K562 (cell line): ENCODE measurements around the gene CCDC97. TPM values are rescaled to one million over a fixed set of nuclear protein-coding genes. Genes with fewer than 3 reads are reported as not detected.

ENCODE experiments used
- BCOR ChIP-seq: fragments of 450-650 bp; IDR thresholded peaks from 2 replicates; pipeline ENCODE4 v1.6.1; 2016
- CHD4 ChIP-seq: fragments of 200-600 bp; sonication (generic); IDR thresholded peaks from 3 replicates; pipeline ENCODE4 v1.6.1; 2012; ENCODE audit warnings: low read depth, mild to moderate bottlenecking, mixed read lengths, low read length, inconsistent platforms; ENCODE audit not compliant: insufficient read depth, insufficient replicate concordance, poor library complexity, severe bottlenecking
- CTBP1 ChIP-seq: fragments of 450-650 bp; IDR thresholded peaks from 2 replicates; pipeline ENCODE4 v1.6.1; 2016; ENCODE audit warnings: borderline replicate concordance
- ERF ChIP-seq: fragments of 450-650 bp; formaldehyde crosslinking; IDR thresholded peaks from 2 replicates; pipeline ENCODE4 v1.4.0; 2020; ENCODE audit warnings: mild to moderate bottlenecking, mixed read lengths
- FOXK1 ChIP-seq: sonication (generic); formaldehyde crosslinking; IDR thresholded peaks from 2 replicates; pipeline ENCODE4 v1.8.0; 2022; ENCODE audit warnings: missing genetic modification reagents, mild to moderate bottlenecking, borderline replicate concordance
- FOXK2 ChIP-seq, 2 experiments: fragments of 450-650 bp; IDR thresholded peaks in 1 of 2; conservative IDR thresholded peaks in 1 of 2; 2 replicates each; pipeline ENCODE4 v1.6.1; 2016; ENCODE audit warnings: low read depth in 2 of 2, mild to moderate bottlenecking in 1 of 2
- HEY1 ChIP-seq: fragments of 250-450 bp; sonication (Bioruptor Pico); IDR thresholded peaks from 2 replicates; pipeline ENCODE4 v1.5.0; 2020; ENCODE audit warnings: mild to moderate bottlenecking, moderate library complexity, borderline replicate concordance
- HNRNPH1 ChIP-seq: fragments of 200-400 bp; formaldehyde crosslinking; optimal IDR thresholded peaks from 2 replicates; pipeline ENCODE3; 2017; ENCODE audit warnings: low read depth, mild to moderate bottlenecking, low read length, moderate library complexity
- PHF21A ChIP-seq: fragments of 450-650 bp; IDR thresholded peaks from 2 replicates; pipeline ENCODE4 v1.6.1; 2017; ENCODE audit warnings: low read depth, borderline replicate concordance
- RAD51 ChIP-seq: fragments of 450-650 bp; IDR thresholded peaks from 2 replicates; pipeline ENCODE4 v1.7.1; 2016; ENCODE audit warnings: low read depth, mild to moderate bottlenecking, borderline replicate concordance
- SAFB ChIP-seq: fragments of 200-400 bp; formaldehyde crosslinking; IDR thresholded peaks from 2 replicates; pipeline ENCODE4 v1.6.1; 2017; ENCODE audit warnings: low read depth, low read length, borderline replicate concordance
- SMAD4 ChIP-seq: fragments of 250-450 bp; sonication (Bioruptor Pico); conservative IDR thresholded peaks from 2 replicates; pipeline ENCODE4 v1.8.0; 2021; ENCODE audit warnings: inconsistent platforms, mild to moderate bottlenecking, moderate library complexity
- STAT5B ChIP-seq: fragments of 250-450 bp; sonication (Bioruptor Pico); IDR thresholded peaks from 2 replicates; pipeline ENCODE4 v1.8.0; 2021; ENCODE audit warnings: mild to moderate bottlenecking, inconsistent platforms
- TRIM28 ChIP-seq: fragments of 450-650 bp; IDR thresholded peaks from 2 replicates; pipeline ENCODE4 v1.6.1; 2017
- YY1 ChIP-seq, 3 experiments: IDR thresholded peaks; 2 replicates each; pipeline ENCODE4 v1.6.1; 2011; ENCODE audit warnings: low read length in 2 of 3, mild to moderate bottlenecking in 2 of 3, moderate library complexity in 2 of 3, borderline replicate concordance in 1 of 3, control low read depth in 1 of 3, low read depth in 1 of 3; ENCODE audit not compliant: insufficient read depth in 3 of 3, insufficient replicate concordance in 2 of 3, control insufficient read depth in 1 of 3, insufficient read length in 1 of 3; ENCODE audit errors: extremely low read depth in 1 of 3
- ZNF3 ChIP-seq: fragments of 250-450 bp; sonication (Bioruptor Pico); IDR thresholded peaks from 2 replicates; pipeline ENCODE4 v1.5.0; 2021; ENCODE audit warnings: mild to moderate bottlenecking, moderate library complexity
- polyA plus RNA-seq, 8 experiments: library from polyadenylated mRNA; depleted of rRNA in 4 of 8; stranded (reverse) in 5 of 8; unstranded in 3 of 8; fragments of >200 nt; fragmentation: Nextera tagmentation in 2 of 8; fragmentation: Illumina TruSeq in 1 of 8; extraction: Ambion mirVana in 2 of 8; extraction: Trizol in 1 of 8; gene quantifications; 2 replicates each; pipeline versions ENCODE4 v1.2.1 to v1.2.3, GENCODE V29; 2011 to 2014; ENCODE audit warnings: inconsistent platforms in 1 of 8, missing spikeins in 1 of 8
- total RNA-seq, 7 experiments: library from RNA; depleted of rRNA in 6 of 7; stranded (reverse); fragments of >200 nt in 6 of 7; fragmentation: Illumina TruSeq in 2 of 7; extraction: Trizol in 2 of 7; gene quantifications; 2 replicates each; pipeline versions ENCODE4 v1.2.1 to v1.2.3, GENCODE V29; 2011 to 2021; ENCODE audit warnings: low replicate concordance in 1 of 7
- TF ChIP-seq, protein P1 (sequence below): sonication (generic); formaldehyde crosslinking; IDR thresholded peaks from 2 replicates; pipeline ENCODE4 v1.8.0; 2022; ENCODE audit warnings: mild to moderate bottlenecking, missing genetic modification reagents
- TF ChIP-seq, protein P2 (sequence below): sonication (generic); formaldehyde crosslinking; IDR thresholded peaks from 2 replicates; pipeline ENCODE4 v1.8.1; 2023; ENCODE audit warnings: mild to moderate bottlenecking, missing genetic modification reagents
- TF ChIP-seq, protein P3 (sequence below): fragments of 200-800 bp; sonication (Bioruptor generic); IDR thresholded peaks from 2 replicates; pipeline ENCODE4 v1.6.1; 2017; ENCODE audit warnings: missing genetic modification characterization, missing compliant biosample characterization

The CCDC97 gene
- total and polyA plus RNA-seq, 9 of the 15 experiments (the other 6 are each of a cell fraction or from before 2014, with no cell fraction given) = 0.60 to 16.5 (median 7.0) TPM

DNA sequence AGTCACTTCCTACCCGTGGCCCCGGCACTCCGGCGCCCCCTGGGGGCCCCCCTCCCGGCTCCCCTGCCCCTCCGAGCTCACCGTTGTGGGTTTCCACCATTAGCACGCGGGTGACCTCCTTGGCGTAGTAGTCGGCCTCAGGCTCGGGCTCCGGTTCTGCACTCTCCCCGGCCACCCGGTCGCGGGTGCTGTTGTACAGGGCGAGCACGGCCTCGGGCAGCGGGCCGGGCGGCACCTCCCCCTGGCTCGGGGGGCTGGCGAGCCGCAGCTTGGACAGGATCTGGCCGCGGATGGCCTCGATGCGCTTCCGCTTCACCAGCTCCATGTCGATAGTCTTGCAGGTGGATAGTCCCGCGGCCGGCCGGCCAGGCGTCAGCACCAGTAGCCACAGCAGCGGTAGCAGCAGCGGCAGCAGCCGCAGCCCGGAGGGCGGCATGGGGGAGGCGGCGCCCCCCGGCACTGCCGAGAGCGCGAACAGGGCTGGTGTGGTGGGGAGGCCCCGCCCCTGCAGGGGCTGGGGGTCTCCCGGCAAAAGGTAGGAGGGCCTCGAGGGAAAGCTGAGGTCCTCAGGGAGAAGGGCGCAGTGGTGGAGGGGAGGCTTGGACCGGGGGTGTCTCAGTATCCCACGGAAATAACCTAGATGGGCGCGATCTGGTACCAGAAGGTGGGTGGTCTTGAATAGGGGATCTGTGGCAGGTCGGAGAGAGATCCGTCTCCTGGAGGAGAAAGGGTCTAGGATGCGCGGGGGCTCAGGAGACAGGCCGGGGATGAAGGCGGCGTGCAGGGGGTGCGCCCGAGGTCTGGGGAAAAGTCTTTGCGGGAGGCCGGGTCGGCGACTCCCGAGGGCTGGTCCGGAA, 42.9 kb downstream of the CCDC97 start (continued):
- TF ChIP-seq RAD51 (no peak), CTBP1 (no peak), TRIM28 (no peak), HNRNPH1 (no peak), PHF21A (0 out of 2 replicates have a peak, but pooled peaks have one; percentile 12), FOXK2 (conservative IDR thresholded peaks at IDR 0.05 in 1 of 2, IDR thresholded peaks at IDR 0.05 in 1 of 2; ENCODE audit: low read depth in 2 of 2) (no peak), CHD4 (peak; percentile 50), ZNF3 (CRISPR knock-in tag) (no peak), SAFB (peak; percentile 58; the same call in 1 of the 2 replicates), FOXK1 (CRISPR knock-in tag) (no peak), HEY1 (CRISPR knock-in tag) (no peak), STAT5B (CRISPR knock-in tag) (no peak), ERF (CRISPR knock-in tag) (no peak), BCOR (peak; percentile 80), SMAD4 (CRISPR knock-in tag) (peak; percentile 66; the same call in 1 of the 2 replicates), YY1 (IDR thresholded peaks at IDR 0.05; ENCODE audit: borderline replicate concordance in 1 of 3, control insufficient read depth in 1 of 3, extremely low read depth in 1 of 3, insufficient read depth in 3 of 3, insufficient read length in 1 of 3, insufficient replicate concordance in 2 of 3, low read depth in 1 of 3, low read length in 2 of 3) (peak in 2 of 3 experiments; percentile 72 to 81)
- TF ChIP-seq, protein P1, sequence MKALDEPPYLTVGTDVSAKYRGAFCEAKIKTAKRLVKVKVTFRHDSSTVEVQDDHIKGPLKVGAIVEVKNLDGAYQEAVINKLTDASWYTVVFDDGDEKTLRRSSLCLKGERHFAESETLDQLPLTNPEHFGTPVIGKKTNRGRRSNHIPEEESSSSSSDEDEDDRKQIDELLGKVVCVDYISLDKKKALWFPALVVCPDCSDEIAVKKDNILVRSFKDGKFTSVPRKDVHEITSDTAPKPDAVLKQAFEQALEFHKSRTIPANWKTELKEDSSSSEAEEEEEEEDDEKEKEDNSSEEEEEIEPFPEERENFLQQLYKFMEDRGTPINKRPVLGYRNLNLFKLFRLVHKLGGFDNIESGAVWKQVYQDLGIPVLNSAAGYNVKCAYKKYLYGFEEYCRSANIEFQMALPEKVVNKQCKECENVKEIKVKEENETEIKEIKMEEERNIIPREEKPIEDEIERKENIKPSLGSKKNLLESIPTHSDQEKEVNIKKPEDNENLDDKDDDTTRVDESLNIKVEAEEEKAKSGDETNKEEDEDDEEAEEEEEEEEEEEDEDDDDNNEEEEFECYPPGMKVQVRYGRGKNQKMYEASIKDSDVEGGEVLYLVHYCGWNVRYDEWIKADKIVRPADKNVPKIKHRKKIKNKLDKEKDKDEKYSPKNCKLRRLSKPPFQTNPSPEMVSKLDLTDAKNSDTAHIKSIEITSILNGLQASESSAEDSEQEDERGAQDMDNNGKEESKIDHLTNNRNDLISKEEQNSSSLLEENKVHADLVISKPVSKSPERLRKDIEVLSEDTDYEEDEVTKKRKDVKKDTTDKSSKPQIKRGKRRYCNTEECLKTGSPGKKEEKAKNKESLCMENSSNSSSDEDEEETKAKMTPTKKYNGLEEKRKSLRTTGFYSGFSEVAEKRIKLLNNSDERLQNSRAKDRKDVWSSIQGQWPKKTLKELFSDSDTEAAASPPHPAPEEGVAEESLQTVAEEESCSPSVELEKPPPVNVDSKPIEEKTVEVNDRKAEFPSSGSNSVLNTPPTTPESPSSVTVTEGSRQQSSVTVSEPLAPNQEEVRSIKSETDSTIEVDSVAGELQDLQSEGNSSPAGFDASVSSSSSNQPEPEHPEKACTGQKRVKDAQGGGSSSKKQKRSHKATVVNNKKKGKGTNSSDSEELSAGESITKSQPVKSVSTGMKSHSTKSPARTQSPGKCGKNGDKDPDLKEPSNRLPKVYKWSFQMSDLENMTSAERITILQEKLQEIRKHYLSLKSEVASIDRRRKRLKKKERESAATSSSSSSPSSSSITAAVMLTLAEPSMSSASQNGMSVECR (CRISPR knock-in tag) = peak; percentile 88; the same call in 1 of the 2 replicates
- TF ChIP-seq, protein P2, sequence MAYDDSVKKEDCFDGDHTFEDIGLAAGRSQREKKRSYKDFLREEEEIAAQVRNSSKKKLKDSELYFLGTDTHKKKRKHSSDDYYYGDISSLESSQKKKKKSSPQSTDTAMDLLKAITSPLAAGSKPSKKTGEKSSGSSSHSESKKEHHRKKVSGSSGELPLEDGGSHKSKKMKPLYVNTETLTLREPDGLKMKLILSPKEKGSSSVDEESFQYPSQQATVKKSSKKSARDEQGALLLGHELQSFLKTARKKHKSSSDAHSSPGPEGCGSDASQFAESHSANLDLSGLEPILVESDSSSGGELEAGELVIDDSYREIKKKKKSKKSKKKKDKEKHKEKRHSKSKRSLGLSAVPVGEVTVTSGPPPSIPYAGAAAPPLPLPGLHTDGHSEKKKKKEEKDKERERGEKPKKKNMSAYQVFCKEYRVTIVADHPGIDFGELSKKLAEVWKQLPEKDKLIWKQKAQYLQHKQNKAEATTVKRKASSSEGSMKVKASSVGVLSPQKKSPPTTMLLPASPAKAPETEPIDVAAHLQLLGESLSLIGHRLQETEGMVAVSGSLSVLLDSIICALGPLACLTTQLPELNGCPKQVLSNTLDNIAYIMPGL (CRISPR knock-in tag) = no peak
- TF ChIP-seq, protein P3, sequence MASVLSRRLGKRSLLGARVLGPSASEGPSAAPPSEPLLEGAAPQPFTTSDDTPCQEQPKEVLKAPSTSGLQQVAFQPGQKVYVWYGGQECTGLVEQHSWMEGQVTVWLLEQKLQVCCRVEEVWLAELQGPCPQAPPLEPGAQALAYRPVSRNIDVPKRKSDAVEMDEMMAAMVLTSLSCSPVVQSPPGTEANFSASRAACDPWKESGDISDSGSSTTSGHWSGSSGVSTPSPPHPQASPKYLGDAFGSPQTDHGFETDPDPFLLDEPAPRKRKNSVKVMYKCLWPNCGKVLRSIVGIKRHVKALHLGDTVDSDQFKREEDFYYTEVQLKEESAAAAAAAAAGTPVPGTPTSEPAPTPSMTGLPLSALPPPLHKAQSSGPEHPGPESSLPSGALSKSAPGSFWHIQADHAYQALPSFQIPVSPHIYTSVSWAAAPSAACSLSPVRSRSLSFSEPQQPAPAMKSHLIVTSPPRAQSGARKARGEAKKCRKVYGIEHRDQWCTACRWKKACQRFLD (CRISPR knock-in tag) = peak; percentile 20; the same call in 1 of the 2 replicates
